Measurements from ENCODE around the gene EFHC2.

GRCh38 chrX:44282753-44283152, 60.7 kb downstream of the EFHC2 start:
- TF ChIP-seq CTCF (IDR thresholded peaks at IDR 0.05) (no peak), POLR2A (IDR thresholded peaks at IDR 0.05) (no peak)
